Skin of body (tissue), 2 donors: ENCODE measurements around the gene CDH2. TPM values are rescaled to one million over a fixed set of nuclear protein-coding genes. Genes with fewer than 3 reads are reported as not detected.

Source experiments
- DNase-seq: peaks from one replicate; lab custom pipeline; 2025; lab: John Stamatoyannopoulos, UW
- total RNA-seq: library from RNA; depleted of rRNA; stranded (reverse); fragments of >200 nt; gene quantifications from one replicate; pipeline ENCODE4 v1.2.3, GENCODE V29; 2014

CDH2 gene
- total RNA-seq, 1 donor from 2014 or later, result 5.4 TPM

DNA sequence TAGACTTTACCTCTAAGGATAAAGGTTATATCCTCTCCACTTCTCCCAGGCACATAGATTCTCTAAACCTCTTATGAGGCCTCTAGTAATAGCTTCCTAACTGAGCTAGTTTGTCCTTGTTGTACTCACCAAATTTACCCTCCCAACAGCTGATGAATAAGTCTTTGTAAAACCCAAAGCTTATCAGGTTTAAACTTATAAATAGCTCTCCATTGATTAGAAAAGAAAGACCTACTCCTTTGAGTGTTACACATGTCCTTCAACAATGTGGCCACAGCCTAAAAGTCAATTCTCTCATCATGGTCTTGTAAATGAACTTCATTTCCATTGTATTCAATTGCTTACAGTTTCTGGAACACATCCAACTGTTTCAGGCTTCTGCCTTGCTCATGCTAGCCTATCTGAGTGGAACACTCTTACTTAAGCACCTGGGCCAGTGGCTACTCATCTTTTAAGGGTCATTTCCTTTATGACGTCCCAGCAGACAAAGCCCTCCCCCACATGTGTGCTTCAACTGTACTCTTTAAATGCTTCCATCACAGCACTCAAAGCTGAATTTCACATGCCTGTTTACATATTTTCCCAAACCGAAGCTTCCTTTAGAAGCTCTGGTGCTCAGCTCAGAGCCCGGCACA is 131.6 kb downstream of the CDH2 start:
- no peak for DNase-seq

DNA sequence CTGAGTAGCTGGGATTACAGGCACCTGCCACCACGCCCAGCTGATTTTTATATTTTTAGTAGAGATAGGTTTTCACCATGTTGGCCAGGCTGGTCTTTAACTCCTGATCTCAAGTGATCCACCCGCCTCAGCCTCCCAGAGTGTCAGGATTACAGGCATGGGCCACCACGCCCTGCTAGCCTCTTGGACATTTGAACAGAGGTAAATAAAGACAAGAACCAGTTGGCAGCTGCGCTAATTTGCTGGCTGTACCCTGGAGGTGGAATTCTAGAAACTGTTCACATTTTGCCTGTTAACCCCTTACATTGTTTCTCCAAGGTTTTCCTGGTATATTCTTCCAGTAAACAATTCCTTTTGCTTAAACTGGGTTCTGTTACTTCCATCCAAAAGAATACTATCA is 132.9 kb downstream of the CDH2 start:
- DNase-seq, result no peak

DNA sequence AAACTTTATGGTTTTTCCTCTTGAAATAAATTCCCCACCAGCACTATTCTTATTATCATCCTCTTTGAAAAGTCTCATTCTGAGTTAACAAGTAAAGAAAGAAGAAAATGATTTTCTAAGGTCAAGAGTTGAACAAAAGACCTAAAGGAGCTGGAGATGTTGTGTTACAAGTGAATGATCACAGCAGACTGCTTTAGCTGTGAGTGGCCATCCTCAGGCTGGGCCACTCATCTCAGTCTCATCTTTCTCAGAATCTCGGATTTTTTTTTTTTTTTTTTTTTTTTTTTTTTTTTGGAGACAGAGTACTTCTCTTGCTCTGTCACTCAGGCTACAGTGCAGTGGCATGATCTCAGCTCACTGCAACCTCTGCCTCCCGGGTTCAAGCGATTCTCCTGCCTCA is 133.3 kb downstream of the CDH2 start:
- no peak for DNase-seq

DNA sequence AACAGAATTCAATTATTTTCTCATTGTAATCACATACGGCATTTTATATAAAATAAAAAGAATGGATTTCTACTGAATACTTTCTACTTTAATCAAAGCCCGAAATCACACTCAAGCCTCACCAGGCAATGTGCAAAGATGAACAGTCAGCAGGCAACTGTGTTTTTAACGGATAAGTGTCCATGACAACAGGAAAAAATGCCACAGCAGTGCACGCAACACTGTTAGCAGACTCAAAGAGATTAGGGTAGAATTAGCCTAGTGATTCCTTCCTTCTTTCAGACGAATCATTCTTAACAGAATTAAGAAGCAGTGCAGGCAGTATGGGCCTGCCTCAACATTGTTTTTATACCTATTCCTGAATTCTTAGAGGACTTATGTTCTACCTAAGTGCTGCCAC is 135.6 kb downstream of the CDH2 start:
- DNase-seq, result no peak

DNA sequence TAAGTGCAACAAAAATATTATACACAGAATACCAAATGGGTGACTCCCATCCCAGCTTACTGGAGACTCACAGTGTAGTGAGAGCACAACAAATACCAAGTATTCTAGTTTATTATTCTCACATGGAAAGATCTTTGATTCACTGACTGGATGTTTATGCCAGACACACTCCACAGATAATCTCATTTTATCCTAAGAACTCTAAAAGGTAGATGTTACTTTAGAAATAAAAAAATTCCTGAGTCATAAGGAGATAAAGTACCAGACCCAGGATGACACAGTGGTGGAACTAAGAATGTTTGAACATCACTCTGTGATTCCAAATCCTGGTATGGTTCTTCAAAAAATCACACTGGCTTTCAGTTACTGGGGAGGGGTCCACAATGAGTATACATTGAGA is 136.2 kb downstream of the CDH2 start:
- no peak for DNase-seq

DNA sequence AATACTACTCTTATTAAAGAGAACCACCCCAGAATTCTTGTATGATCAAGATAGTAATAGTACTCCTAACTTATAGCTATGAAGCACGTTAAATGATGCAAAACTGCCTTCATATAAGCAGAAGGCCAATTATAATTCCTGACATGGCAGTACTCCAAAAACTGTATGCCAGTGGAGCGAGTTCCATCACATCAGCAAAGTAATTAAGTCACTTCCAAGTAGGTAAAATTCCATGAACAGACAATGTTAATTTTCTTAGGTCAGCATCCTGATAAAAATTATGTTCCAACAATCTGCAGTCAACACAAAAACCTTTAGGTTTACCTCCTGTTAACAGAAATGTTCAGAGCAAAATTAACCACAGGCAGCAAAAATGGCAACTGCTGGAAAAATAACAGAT is 136.7 kb downstream of the CDH2 start:
- no peak for DNase-seq

DNA sequence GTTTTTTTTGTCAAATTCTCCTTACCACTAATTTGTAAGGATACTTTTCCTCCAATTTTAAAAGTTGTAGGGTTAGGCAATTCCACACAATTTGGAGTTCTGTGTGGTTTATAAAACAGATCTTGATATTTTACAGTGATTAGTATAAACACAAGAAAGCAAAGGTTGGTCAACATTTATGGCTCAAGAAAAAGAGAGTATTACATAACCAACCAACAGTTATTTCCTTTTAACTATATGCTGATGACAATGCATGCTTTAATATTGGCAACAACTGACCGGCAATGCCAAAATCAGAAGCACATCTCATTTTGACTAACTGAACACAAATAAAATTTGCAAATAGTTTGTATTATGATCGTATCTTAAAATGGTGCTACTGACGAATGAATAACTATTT is 137.2 kb downstream of the CDH2 start:
- DNase-seq, result no peak

DNA sequence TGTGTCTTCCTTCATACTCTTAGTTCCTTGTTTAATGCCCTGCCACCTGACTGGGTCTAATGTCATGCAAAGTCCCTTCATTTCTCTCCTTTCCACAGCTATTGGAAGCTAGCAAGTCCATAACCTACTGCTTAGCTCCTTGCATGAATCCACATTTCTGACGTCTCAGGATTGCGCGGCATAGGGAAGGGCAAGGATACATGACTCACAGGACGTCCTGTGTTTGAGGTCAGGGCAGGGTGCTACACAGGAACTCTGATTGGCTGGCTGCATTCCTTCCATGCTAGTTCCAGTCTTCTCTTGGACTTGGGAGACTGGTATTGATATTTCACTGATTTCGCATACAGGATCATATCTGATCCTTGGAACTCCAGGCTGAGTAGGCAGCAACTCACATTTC is 137.9 kb downstream of the CDH2 start:
- no peak for DNase-seq

DNA sequence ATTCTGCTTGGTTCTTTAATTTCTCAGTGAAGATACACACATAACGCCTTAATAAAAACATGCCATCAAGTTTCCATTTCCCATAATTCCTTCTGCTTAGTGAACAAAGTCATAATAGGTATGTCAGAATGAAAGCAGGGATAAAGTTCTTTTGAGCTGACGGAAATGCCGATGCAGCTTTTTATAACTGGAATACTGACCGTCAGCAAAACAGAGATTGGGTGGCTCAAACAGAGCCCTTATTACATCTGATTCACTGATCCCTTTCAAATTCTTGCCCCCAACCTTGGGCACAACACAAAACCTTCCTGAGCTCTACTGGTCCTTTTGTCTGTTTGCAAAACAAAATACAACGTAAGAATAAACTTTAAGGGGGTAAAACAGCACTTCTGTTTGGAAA is 140.4 kb downstream of the CDH2 start:
- DNase-seq, result no peak

DNA sequence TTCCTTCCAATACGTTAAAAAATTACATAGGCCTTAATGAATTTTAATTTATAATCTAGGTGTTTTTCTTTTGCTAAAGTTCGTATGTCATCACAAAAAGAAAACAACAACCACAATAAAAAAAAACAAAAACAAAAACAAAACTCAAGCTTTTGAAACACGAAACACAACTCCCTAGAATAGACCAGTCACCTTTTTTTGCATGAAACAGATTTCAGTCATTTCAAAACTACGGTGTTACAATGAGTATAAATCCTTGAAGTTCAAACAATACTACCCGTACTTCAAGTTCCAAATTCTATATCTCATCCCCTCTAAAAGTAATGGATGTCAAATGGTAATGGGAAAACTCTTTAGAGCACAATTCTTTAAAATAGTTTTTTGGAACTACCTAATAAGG is 142.4 kb downstream of the CDH2 start:
- DNase-seq, result no peak

DNA sequence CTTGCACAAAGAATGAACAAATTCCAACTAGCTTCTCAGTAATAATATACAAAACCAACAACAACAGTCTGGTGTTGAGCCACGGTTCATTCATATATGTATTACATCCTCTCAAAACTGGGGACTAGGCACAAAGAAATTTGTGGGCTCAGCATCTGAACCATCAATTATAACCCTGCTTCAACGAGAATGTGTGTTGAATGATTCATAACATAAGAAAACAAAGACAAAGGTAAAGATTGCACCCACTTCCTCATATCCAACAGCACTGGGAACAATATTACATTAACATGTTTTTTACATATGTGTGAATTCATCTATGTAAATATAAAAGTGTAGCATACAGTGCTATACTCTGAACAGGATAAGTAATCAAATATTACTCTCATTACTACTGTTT is 144.8 kb downstream of the CDH2 start:
- no peak for DNase-seq

DNA sequence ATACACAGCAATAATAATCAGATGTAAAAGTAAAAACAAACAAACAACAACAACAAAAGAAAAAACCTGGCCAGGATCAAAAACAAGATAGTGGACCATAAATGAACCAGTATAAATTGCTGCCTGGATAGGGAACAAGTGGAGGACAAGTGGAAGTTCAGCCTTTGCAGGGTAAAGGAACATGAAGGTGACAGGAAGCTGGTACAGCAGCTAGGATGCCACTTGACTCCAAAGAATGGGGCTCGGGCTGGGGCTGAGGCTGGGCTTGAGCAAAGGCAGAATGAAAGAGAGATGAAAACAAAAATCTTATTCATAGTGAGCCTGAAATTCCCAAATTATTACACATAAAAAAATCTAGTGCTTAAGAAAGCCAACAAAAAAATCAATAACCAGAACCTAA is 146.5 kb downstream of the CDH2 start:
- DNase-seq, result no peak

DNA sequence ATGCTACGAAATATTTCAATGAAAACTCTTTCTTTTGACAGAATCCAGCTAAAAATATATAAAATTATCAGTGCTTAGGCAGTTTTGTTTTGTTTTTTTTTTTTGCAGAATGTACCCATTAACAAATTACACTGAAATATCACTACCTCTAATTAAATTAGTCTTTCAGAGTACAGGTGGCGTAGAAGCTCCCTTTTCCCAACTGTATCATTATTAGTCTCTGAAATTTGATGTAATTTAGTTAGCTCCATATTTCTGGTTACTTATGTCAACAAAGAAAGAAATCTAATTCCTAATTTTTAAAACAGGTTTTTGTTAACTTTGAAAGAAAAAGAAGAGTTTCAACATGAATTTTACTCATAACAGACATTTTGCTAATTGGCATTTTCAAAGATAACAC is 149.2 kb downstream of the CDH2 start:
- no peak for DNase-seq

DNA sequence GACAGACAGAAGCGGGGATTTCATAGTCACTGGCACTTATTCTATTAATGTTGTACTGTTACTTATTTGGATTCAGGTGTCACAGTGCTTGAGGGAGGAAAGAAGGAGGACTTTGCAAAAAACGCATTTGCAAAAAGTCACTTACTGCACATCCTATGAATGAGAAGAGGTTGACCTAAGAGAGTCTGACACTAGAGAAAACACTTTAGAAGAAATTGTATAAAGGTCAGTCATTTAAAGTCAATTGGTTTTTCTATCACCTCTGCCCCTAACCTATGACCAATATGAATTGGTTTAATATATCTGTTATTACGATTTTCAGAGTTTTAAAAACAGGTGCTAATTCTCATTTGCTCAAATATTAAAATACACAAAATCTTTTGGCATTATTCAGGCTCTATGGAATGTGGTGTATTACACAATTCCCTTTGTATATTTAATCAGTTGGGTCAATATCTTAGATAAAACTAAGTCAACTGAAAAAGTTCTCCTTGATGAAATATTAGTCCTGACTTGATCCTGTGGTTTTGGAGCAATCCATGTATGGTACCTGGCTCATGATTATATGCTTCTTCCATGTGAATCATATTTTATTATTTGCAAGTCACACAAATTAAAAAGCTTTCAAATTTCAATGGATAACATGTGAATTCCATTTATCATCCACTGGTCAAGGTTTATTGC is 157.4 kb downstream of the CDH2 start:
- DNase-seq, result no peak

DNA sequence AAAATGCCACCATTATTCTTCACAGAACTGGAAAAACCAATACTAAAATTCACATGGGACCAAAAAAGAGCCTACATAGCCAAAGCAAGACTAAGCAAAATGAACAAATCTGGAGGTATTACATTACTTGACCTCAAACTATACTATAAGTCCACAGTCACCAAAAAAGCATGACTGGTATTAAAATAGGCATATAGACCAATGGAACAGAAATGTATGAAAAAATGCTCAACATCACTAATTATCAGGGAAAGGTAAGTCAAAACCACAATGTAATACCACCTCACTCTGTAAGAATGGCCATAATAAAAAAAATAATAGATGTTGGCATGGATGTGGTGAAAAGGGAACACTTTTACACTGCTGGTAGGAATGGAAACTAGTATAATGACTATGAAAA is 158.6 kb downstream of the CDH2 start:
- DNase-seq, result no peak

DNA sequence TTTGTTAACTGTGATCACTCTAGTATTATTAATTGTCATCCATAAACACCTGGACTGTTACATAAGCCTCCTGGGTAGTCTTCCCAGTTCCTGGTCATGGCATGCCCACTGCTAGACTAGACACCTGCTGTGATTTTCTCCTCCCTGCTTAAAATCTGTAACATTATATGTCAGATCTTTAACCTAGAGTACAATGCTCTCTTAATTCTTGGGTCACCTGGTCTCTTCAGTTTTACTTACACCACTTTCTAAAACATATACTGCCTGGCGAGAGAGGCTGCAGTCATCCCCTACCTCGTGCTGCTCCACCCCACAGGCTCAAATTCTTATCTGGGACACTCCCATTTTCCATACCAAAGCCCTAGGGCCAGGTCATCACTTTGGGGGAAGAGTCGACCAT is 161.3 kb downstream of the CDH2 start:
- DNase-seq, result no peak

DNA sequence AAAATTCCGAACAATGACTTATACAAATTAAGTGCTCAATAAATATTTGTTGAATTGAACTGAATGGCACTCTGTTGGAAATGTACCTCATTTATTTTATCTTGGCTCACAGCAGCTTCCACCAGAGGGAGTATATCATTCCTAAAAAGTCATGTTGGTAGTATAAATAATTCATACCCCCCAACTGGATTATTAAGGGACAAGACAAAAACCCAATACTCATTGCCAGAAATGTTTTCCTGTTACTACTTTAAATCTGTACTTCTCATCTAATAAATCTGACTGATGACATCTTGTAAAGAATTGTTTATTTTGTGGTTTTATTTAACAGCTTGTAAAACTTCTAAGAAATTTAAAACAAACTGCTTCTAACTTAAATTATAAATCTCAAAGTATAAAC is 163.9 kb downstream of the CDH2 start:
- no peak for DNase-seq

DNA sequence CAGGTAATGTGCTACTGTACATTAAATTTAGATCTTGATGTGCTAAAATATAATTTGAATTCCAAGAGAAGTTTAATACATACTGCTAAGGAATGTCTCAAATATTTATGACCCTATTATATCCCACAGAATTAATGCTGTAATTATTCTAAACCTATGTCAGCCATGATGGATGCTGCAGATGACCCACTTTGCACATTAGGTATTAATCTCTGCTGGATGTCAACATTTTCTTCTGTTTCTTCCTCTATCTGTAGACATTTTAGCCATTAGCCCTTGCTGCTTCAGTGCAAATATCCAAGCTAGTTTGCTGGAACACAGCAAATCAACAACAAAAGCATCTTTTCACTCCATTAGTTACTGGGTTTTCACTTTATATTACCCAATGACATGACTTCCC is 164.6 kb downstream of the CDH2 start:
- no peak for DNase-seq

DNA sequence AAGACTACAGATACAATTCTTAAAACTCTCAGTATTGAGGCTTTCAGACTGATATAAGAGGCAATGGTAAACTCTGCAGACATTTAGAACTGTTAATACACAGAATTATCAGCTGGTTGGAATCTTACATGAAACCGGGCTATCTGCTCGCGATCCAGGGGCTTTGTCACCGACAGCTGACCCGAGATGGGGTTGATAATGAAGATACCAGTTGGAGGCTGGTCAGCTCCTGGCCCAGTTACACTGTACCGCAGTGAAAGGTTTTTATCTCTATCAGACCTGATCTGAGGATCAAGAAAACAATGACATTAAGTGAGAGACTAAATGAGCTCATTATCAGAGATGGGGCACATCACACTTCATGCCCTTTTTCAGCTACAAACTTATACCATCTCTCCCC is 167.3 kb downstream of the CDH2 start:
- DNase-seq, result no peak

DNA sequence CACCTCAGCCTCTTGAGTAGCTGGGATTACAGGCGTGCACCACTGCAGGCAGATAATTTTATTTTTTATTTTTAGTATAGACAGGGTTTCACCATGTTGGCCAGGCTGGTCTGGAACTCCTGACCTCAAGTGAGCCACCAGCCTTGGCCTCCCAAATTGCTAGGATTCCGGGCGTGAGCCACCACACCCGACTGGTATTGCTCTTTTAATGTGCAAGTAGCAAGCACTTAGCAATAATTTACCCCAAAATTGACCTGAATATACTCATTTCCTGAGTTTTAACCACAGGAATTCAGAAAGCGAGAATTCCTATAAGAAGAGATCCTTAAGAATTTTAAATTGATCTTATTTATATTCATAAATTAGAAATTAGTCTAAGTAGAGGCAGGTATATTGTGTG is 169.1 kb downstream of the CDH2 start:
- DNase-seq, result no peak

DNA sequence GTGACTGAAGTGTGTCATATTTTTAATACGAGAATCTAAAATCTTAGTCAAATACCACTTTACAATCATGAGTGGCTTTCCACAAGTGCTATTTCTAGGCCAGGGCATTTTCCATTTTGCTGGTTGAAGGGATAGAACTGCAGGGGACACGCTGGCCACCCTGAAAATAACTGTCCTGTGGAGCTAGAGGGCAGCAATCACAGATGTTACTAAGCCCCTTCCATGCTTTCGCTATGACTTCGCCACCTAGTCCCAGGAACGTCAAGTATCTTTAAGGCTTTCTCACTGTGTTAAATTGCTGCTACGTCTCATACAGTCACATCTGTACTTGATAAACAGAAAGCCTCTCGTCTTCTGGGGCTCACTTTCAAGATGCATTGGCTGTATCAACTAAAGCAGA is 171.8 kb downstream of the CDH2 start:
- no peak for DNase-seq

DNA sequence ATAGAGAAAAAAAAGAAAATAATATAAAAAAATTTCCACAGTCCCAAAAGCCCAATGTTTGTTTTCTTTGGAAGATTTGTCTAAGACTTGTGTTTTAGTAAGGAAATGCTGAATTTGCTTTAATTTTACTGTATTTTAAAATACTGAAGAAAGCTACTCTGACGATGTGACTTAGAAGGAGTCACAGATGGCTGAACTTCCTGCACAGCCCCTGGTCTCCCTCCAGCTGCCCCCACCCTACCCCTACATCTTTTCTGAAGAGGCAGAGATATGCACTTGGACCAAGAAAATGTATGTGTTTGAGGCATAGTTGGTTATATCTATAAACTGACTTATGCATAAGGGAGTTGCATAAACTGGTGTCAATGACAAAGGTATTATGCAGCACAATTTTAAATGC is 172.3 kb downstream of the CDH2 start:
- no peak for DNase-seq

DNA sequence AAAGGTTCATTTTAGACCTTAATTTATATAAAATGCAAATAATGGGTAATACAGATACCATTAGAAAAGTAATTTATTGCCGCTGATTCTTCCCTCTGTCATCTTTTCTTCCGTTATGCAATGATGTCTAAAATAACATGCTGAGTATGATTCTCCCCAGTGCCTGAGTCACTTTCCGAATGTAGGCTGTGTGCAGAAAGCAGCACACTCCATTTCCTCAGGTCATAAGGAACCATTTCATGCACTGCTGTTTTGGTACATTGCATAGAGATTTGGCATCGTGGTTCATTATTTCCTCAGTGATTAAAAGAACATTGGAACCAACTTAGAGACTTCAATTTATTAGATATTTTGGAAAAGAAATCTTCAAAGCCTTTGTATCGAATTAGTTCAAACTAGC is 173.5 kb downstream of the CDH2 start:
- DNase-seq, result no peak

DNA sequence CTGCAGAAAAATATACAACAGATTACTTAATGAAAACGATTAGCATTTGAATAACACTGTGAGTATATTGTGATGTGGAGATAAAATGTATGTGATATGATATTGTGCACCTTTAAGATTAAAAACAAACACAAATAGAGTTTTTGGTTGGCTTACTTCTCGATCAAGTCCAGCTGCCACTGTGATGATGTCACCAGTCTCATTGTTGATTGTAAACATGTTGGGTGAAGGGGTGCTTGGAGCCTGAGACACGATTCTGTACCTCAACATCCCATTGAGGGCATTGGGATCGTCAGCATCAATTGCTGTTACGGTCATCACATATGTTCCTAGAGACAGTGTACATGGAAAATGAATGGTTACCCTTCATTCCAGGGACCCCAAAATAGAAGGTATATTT is 174.1 kb downstream of the CDH2 start:
- no peak for DNase-seq
